DND-41 (cell line): ENCODE data around the gene TTBK1.

ENCODE experiments used
- ATAC-seq: fragments of 200-7000 bp; cut with Tn5 transposase; 3 replicates; pipeline ENCODE4 v1.9.1; 2021; ENCODE audit warnings: low read depth; ENCODE audit not compliant: insufficient read depth
- DNase-seq: peaks from one replicate; pipeline ENCODE4 v3.0.0-alpha.2; 2020
- H2AFZ ChIP-seq: 2 replicates; pipeline ENCODE4 v1.6.0; 2012; ENCODE audit warnings: low read depth, low read length
- H3K27ac ChIP-seq: 2 replicates; pipeline ENCODE4 v1.5.1; 2012; ENCODE audit warnings: low read length, inconsistent platforms
- H3K27me3 ChIP-seq: fragments of 200-600 bp; sonication (generic); 2 replicates; pipeline ENCODE4 v1.6.0; 2012; ENCODE audit warnings: low read length, mild to moderate bottlenecking, inconsistent platforms; ENCODE audit not compliant: insufficient read depth, poor library complexity
- H3K36me3 ChIP-seq: 2 replicates; pipeline ENCODE4 v1.5.1; 2012; ENCODE audit warnings: low read length, inconsistent platforms; ENCODE audit not compliant: insufficient read depth
- H3K4me1 ChIP-seq: 2 replicates; pipeline ENCODE4 v1.5.1; 2012; ENCODE audit warnings: mild to moderate bottlenecking, low read length; ENCODE audit not compliant: insufficient read depth
- H3K4me2 ChIP-seq: 2 replicates; pipeline ENCODE4 v1.6.0; 2012; ENCODE audit warnings: mild to moderate bottlenecking, moderate library complexity, low read length, inconsistent platforms; ENCODE audit not compliant: insufficient read depth
- H3K4me3 ChIP-seq, 2 experiments: fragments of 200-600 bp in 1 of 2; shearing (Covaris generic) in 1 of 2; 2 replicates each; pipeline ENCODE4 v1.5.1; 2012 to 2016; ENCODE audit warnings: inconsistent platforms in 2 of 2, low read length in 2 of 2, mild to moderate bottlenecking in 2 of 2, low read depth in 1 of 2, moderate library complexity in 1 of 2
- H3K79me2 ChIP-seq: 2 replicates; pipeline ENCODE4 v1.6.0; 2012; ENCODE audit warnings: low read length, inconsistent platforms; ENCODE audit not compliant: insufficient read depth
- H3K9ac ChIP-seq: 2 replicates; pipeline ENCODE4 v1.6.0; 2012; ENCODE audit warnings: low read depth, mild to moderate bottlenecking, inconsistent platforms, low read length, moderate library complexity
- H3K9me3 ChIP-seq: 2 replicates; pipeline ENCODE4 v1.5.1; 2012; ENCODE audit warnings: low read length, moderate library complexity, mild to moderate bottlenecking, inconsistent platforms; ENCODE audit not compliant: insufficient read depth, severe bottlenecking
- H4K20me1 ChIP-seq: 2 replicates; pipeline ENCODE4 v1.6.0; 2012; ENCODE audit warnings: low read length; ENCODE audit not compliant: insufficient read depth
- CTCF ChIP-seq: IDR thresholded peaks from 2 replicates; pipeline ENCODE4 v1.5.1; 2012; ENCODE audit warnings: borderline replicate concordance, low read length, moderate library complexity, mild to moderate bottlenecking; ENCODE audit not compliant: poor library complexity, severe bottlenecking; ENCODE audit errors: extremely low read depth
- EZH2 ChIP-seq: IDR thresholded peaks from 3 replicates; pipeline ENCODE4 v1.6.1; 2012; ENCODE audit warnings: borderline replicate concordance, low read depth, mild to moderate bottlenecking, moderate library complexity, low read length, inconsistent platforms; ENCODE audit not compliant: severe bottlenecking

Gene TTBK1

DNA sequence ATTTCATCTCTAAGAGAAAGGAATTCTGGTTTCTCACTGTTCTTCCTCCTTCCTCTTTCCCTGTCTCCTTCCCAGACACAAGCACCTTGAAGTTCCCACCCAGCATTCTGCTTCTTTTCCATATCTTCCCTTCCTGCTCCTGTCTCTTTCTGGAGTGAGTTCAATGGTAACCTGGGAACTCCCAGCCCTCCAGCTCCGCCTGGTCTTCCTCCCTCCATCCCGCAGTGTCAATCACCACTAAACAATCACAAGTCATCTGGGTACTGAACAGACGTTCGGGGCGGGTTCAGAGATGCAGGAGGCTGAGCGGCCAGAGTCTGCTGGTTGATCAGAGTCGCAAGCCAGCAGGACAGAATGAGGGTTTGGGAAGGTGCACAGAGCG, 7.7 kb downstream of the TTBK1 start:
- Histone ChIP-seq H3K9me3 (no peaks in the 10 kb centered on the region), H3K27me3 (peaks cover 25% of the 10 kb centered on the region), H4K20me1 (no peaks in the 10 kb centered on the region), H3K27ac (no peak overlapping the region), H3K4me2 (no peak overlapping the region), H3K79me2 (no peaks in the 10 kb centered on the region), H2AFZ (no peak overlapping the region), H3K4me1 (peaks cover 16% of the 10 kb centered on the region), H3K4me3 (no peak overlapping the region), H3K36me3 (no peaks in the 10 kb centered on the region), H3K9ac (no peak overlapping the region)
- no peak for DNase-seq
- no peak for ATAC-seq
- TF ChIP-seq CTCF (no peak), EZH2 (no peak)

- ATAC-seq = no peak
- H3K9ac ChIP-seq = no peak overlapping the region
- H3K4me1 ChIP-seq = no peaks in the 10 kb centered on the region
- no peak overlapping the region for H2AFZ ChIP-seq
- no peaks in the 10 kb centered on the region for H3K9me3 ChIP-seq
- peaks cover 30% of the 10 kb centered on the region for H3K27me3 ChIP-seq
- DNase-seq = no peak
- H3K36me3 ChIP-seq = no peaks in the 10 kb centered on the region
- H3K4me3 ChIP-seq = no peak overlapping the region
- TF ChIP-seq EZH2 (no peak), CTCF (no peak)
- no peak overlapping the region for H3K4me2 ChIP-seq
- H3K27ac ChIP-seq = no peak overlapping the region
- no peaks in the 10 kb centered on the region for H3K79me2 ChIP-seq
- no peaks in the 10 kb centered on the region for H4K20me1 ChIP-seq
Measured at GRCh38 chr6:43253401-43253800, 10.1 kb downstream of the TTBK1 start.

- no peak for DNase-seq
- peaks cover 26% of the 10 kb centered on the region for H3K27me3 ChIP-seq
- H3K36me3 ChIP-seq = no peaks in the 10 kb centered on the region
- no peak overlapping the region for H2AFZ ChIP-seq
- H3K4me1 ChIP-seq = no peaks in the 10 kb centered on the region
- no peak; the same call in 2 of the 3 replicates for ATAC-seq
- no peak overlapping the region for H3K4me2 ChIP-seq
- no peaks in the 10 kb centered on the region for H4K20me1 ChIP-seq
- H3K27ac ChIP-seq = no peak overlapping the region
- TF ChIP-seq EZH2 = no peak
- no peak for TF ChIP-seq CTCF
- H3K4me3 ChIP-seq = no peak overlapping the region
- no peaks in the 10 kb centered on the region for H3K79me2 ChIP-seq
- no peak overlapping the region for H3K9ac ChIP-seq
- H3K9me3 ChIP-seq = no peaks in the 10 kb centered on the region
Measured at GRCh38 chr6:43254138-43254817, 11.0 kb downstream of the TTBK1 start.
